A673 (cell line): ENCODE measurements around the gene CHI3L2.

ENCODE experiments used
- CTCF ChIP-seq: fragments of 300-800, 200-600 bp; sonication (generic); conservative IDR thresholded peaks from 2 replicates; pipeline ENCODE4 v1.5.1; 2017; ENCODE audit warnings: low read depth, mild to moderate bottlenecking, antibody characterized with exemption, low read length, moderate library complexity, mixed read lengths
- EZH2 ChIP-seq: fragments of 200-600 bp; sonication (generic); IDR thresholded peaks from 2 replicates; pipeline ENCODE4 v1.6.1; 2017; ENCODE audit warnings: borderline replicate concordance, low read depth, mild to moderate bottlenecking, mixed read lengths, antibody characterized with exemption, low read length; ENCODE audit not compliant: poor library complexity, severe bottlenecking

DNA sequence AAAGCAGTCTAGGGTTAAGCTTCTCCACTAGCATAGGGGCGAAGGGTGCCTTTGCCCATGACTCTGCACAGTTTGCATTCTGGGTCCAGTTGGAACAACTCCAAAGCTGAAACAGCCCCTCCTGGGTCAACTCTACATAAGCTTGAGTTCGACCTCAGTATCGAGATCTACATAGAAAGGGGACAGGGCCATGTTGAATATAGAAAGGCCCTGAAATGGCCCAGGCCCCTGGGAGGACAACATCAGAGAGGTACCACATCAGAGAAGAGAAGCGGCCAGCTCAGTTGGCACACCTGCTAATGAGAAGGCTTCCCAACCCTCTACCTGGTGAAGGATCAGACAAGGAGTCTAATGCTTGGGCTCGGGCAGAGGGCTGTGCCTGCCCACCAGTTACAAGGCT lies 28.7 kb upstream of the CHI3L2 start:
- TF ChIP-seq CTCF (no peak), EZH2 (no peak)
